Activated T-helper 2 cell treated with anti-CD3 and anti-CD28 coated beads, Interferon-gamma antibody, Interleukin-2, Interleukin-4, amounts not matched to agents 10 μg/mL and 5 μg/mL and 100 μg/mL, durations not matched to agents 14 hours and 24 hours and 36 hours (primary cell): ENCODE measurements around the gene SBF1. TPM values are rescaled to one million over a fixed set of nuclear protein-coding genes. Genes with fewer than 3 reads are reported as not detected.
"Not testable (repeated sequence)": the region's sequence is repeated elsewhere in the genome, so short reads cannot be mapped to it uniquely, and the experiment has no call there.

Experiments
- DNase-seq: peaks from one replicate; pipeline ENCODE4 v3.0.0; 2021; ENCODE audit warnings: low spot score
- H3K27ac Mint-ChIP-seq: one replicate; pipeline ENCODE4 v1.8.0; 2021; ENCODE audit warnings: mixed read lengths
- H3K27me3 Mint-ChIP-seq: one replicate; pipeline ENCODE4 v1.8.0; 2021; ENCODE audit warnings: low read depth, mixed read lengths
- H3K36me3 Mint-ChIP-seq: one replicate; pipeline ENCODE4 v1.8.0; 2021; ENCODE audit warnings: low read depth, mixed read lengths
- H3K4me1 Mint-ChIP-seq: one replicate; pipeline ENCODE4 v1.8.0; 2021; ENCODE audit warnings: low read depth, mixed read lengths
- H3K4me3 Mint-ChIP-seq: one replicate; pipeline ENCODE4 v1.8.0; 2021; ENCODE audit warnings: low read depth, mild to moderate bottlenecking, moderate library complexity, mixed read lengths
- H3K9me3 Mint-ChIP-seq: one replicate; pipeline ENCODE4 v1.8.0; 2021; ENCODE audit warnings: mixed read lengths
- intact Hi-C: fragments of 100-400 bp; cut with micrococcal nuclease; formaldehyde crosslinking; loops from one replicate; pipeline ENCODE4 v1.15.1; 2023
- total RNA-seq: library from RNA; stranded (reverse); gene quantifications from 2 replicates; pipeline ENCODE4 v1.2.3, GENCODE V29; 2022

The SBF1 gene
- total RNA-seq, 1 donor from 2014 or later: 106 TPM

- H3K27ac Mint-ChIP-seq: no peak overlapping the region
- H3K9me3 Mint-ChIP-seq: no peaks in the 10 kb centered on the region
- DNase-seq: no peak
- no peaks in the 10 kb centered on the region for H3K4me1 Mint-ChIP-seq
- peaks cover 18% of the 10 kb centered on the region for H3K36me3 Mint-ChIP-seq
- H3K4me3 Mint-ChIP-seq: no peak overlapping the region
- intact Hi-C loops: no loop called here
- no peaks in the 10 kb centered on the region for H3K27me3 Mint-ChIP-seq
Observed at GRCh38 chr22:50440544-50441249, 34.1 kb downstream of the SBF1 start.

GRCh38 chr22:50439871-50440331 is 34.9 kb downstream of the SBF1 start:
- peaks cover 20% of the 10 kb centered on the region for H3K36me3 Mint-ChIP-seq

GRCh38 chr22:50439314-50439870 is 35.4 kb downstream of the SBF1 start:
- H3K36me3 Mint-ChIP-seq: peaks cover 20% of the 10 kb centered on the region
- no peaks in the 10 kb centered on the region for H3K9me3 Mint-ChIP-seq
- no peak overlapping the region for H3K4me3 Mint-ChIP-seq
- intact Hi-C loops: no loop called here
- H3K27ac Mint-ChIP-seq: no peak overlapping the region
- DNase-seq: no peak
- H3K4me1 Mint-ChIP-seq: no peaks in the 10 kb centered on the region
- no peaks in the 10 kb centered on the region for H3K27me3 Mint-ChIP-seq

More at GRCh38 chr22:50439871-50440331, 34.9 kb downstream of the SBF1 start:
- Mint-ChIP-seq H3K9me3 (no peaks in the 10 kb centered on the region), H3K4me1 (no peaks in the 10 kb centered on the region), H3K4me3 (no peak overlapping the region), H3K27me3 (no peaks in the 10 kb centered on the region), H3K27ac (no peak overlapping the region)
- intact Hi-C loops: no loop called here
- no peak for DNase-seq

GRCh38 chr22:50438305-50439275 is 36.2 kb downstream of the SBF1 start:
- peaks cover 20% of the 10 kb centered on the region for H3K36me3 Mint-ChIP-seq
- no peak overlapping the region for H3K4me3 Mint-ChIP-seq
- H3K9me3 Mint-ChIP-seq: no peaks in the 10 kb centered on the region
- no peaks in the 10 kb centered on the region for H3K4me1 Mint-ChIP-seq
- intact Hi-C loops: no loop called here
- H3K27me3 Mint-ChIP-seq: no peaks in the 10 kb centered on the region
- no peak overlapping the region for H3K27ac Mint-ChIP-seq
- no peak for DNase-seq

- DNase-seq: no peak
- Mint-ChIP-seq H3K4me1 (no peaks in the 10 kb centered on the region), H3K27ac (no peak overlapping the region), H3K27me3 (no peaks in the 10 kb centered on the region), H3K9me3 (no peaks in the 10 kb centered on the region), H3K4me3 (no peak overlapping the region), H3K36me3 (peaks cover 16% of the 10 kb centered on the region)
- intact Hi-C loops: no loop called here
Observed at GRCh38 chr22:50437511-50438304, 37.1 kb downstream of the SBF1 start.

GRCh38 chr22:50436841-50437341 is 37.9 kb downstream of the SBF1 start:
- Mint-ChIP-seq H3K36me3 (peaks cover 16% of the 10 kb centered on the region), H3K4me3 (no peak overlapping the region), H3K27ac (no peak overlapping the region), H3K4me1 (no peaks in the 10 kb centered on the region), H3K27me3 (no peaks in the 10 kb centered on the region), H3K9me3 (no peaks in the 10 kb centered on the region)
- intact Hi-C loops: no loop called here
- DNase-seq: no peak

- no peak for DNase-seq
- Mint-ChIP-seq H3K36me3 (peaks cover 17% of the 10 kb centered on the region), H3K9me3 (no peaks in the 10 kb centered on the region), H3K27ac (no peak overlapping the region), H3K27me3 (no peaks in the 10 kb centered on the region), H3K4me1 (no peaks in the 10 kb centered on the region), H3K4me3 (no peak overlapping the region)
- intact Hi-C loops: no loop called here
Observed at GRCh38 chr22:50436015-50436830, 38.6 kb downstream of the SBF1 start.

- no peaks in the 10 kb centered on the region for H3K27me3 Mint-ChIP-seq
- H3K36me3 Mint-ChIP-seq: peaks cover 20% of the 10 kb centered on the region
- intact Hi-C loops: no loop called here
- no peak for DNase-seq
- no peaks in the 10 kb centered on the region for H3K9me3 Mint-ChIP-seq
- H3K4me3 Mint-ChIP-seq: no peak overlapping the region
- no peak overlapping the region for H3K27ac Mint-ChIP-seq
- H3K4me1 Mint-ChIP-seq: no peaks in the 10 kb centered on the region
Observed at GRCh38 chr22:50435291-50436014, 39.4 kb downstream of the SBF1 start.

- Mint-ChIP-seq H3K36me3 (peaks cover 26% of the 10 kb centered on the region), H3K9me3 (no peaks in the 10 kb centered on the region), H3K4me3 (no peak overlapping the region), H3K27ac (no peak overlapping the region), H3K27me3 (no peaks in the 10 kb centered on the region), H3K4me1 (no peaks in the 10 kb centered on the region)
- intact Hi-C loops: no loop called here
- DNase-seq: no peak
Observed at GRCh38 chr22:50434849-50435248, 40.0 kb downstream of the SBF1 start.

- H3K36me3 Mint-ChIP-seq: peaks cover 35% of the 10 kb centered on the region
- H3K27ac Mint-ChIP-seq, H3K9me3 Mint-ChIP-seq, H3K4me1 Mint-ChIP-seq, H3K27me3 Mint-ChIP-seq, intact Hi-C loops, DNase-seq, H3K4me3 Mint-ChIP-seq: not testable (repeated sequence)
Observed at GRCh38 chr22:50432877-50433510, 41.8 kb downstream of the SBF1 start.
